ENCODE measurements around the gene TIMMDC1. TPM values are rescaled to one million over a fixed set of nuclear protein-coding genes. Genes with fewer than 3 reads are reported as not detected.
A peak's percentile ranks its signal among the peaks of the same experiment; 100 is the strongest.

TIMMDC1 gene
- total and polyA plus RNA-seq, 2 of the 13 experiments (the other 11 are each of a cell fraction or from before 2014, with no cell fraction given), result 50.0 to 77.8 TPM

DNA sequence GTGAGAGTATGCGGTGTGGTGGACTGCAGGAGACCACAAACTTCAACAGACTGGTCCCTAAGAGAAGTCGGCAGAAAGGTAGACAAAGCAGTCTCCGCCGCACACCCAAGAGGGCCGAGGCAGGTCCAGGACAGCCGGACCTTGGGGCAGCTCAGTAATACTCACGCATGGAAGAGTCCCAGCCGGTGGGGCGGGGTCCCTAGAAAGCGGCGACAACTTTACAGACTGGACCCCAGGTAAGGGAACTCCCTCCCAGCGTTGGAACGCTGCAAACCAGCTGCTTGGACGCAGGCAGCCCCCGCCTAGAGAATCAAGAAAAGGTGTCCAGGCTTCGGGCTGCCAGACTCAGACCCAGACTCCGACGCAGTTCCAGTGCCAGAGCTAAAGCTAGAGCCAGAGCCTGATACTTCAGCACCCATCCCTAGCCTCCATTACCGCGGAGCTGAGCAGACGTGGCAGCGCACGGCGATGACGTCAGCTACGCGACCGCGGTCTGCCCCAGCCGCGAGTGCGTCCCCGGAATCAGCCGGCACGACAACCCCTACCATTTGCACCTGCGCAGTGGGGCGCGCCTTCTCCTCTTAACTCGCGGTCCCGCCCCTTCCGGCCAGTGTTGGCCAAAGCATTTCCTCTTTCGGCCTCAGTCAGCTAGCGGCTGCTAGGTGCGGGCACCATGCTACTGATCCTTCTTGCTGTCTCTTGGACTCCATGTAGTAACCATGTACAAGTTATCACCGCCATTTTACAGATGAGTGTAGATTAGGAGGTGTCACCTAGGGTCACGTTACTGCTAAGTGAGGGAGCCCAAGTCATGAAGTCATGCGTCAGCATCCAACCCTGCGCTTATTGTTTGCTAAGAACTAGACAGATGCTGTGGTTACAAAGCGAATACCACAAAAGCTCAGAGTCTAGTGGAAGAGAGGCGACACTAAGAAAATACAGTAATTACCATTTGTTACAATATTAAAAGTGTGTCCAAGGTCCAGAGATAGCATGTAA is 34.9 kb upstream of the TIMMDC1 start, which contains the start of gene TMEM39A (continued):
- TF ChIP-seq, protein P1, sequence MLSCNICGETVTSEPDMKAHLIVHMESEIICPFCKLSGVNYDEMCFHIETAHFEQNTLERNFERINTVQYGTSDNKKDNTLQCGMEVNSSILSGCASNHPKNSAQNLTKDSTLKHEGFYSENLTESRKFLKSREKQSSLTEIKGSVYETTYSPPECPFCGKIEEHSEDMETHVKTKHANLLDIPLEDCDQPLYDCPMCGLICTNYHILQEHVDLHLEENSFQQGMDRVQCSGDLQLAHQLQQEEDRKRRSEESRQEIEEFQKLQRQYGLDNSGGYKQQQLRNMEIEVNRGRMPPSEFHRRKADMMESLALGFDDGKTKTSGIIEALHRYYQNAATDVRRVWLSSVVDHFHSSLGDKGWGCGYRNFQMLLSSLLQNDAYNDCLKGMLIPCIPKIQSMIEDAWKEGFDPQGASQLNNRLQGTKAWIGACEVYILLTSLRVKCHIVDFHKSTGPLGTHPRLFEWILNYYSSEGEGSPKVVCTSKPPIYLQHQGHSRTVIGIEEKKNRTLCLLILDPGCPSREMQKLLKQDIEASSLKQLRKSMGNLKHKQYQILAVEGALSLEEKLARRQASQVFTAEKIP (CRISPR knock-in tag; IDR thresholded peaks at IDR 0.05; ENCODE audit: borderline replicate concordance), result no peak
- 0 out of 2 replicates have a peak, but pooled peaks have one; percentile 18 for TF ChIP-seq ZNF607 (CRISPR knock-in tag; IDR thresholded peaks at IDR 0.05; ENCODE audit: borderline replicate concordance)
- TF ChIP-seq KDM5B (CRISPR knock-in tag; IDR thresholded peaks at IDR 0.05; ENCODE audit: borderline replicate concordance), result peak; percentile 86; the same call in 1 of the 2 replicates
- no peak for TF ChIP-seq RAD51 (IDR thresholded peaks at IDR 0.05; ENCODE audit: borderline replicate concordance)
- TF ChIP-seq, protein P2, sequence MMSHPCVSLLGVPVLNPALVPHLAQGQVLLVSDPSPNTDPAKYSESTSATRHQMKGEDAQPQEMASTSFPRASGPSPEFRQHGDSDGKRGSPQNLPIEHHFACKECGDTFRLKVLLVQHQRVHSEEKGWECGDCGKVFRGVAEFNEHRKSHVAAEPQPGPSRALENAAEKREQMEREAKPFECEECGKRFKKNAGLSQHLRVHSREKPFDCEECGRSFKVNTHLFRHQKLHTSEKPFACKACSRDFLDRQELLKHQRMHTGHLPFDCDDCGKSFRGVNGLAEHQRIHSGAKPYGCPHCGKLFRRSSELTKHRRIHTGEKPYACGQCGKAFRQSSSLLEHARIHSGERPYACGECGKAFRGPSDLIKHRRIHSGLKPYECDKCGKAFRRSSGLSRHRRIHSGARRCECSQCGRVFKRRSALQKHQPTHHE (CRISPR knock-in tag; IDR thresholded peaks at IDR 0.05; ENCODE audit: borderline replicate concordance), result no peak; the same call in 1 of the 2 replicates
- TF ChIP-seq GZF1 (CRISPR knock-in tag; IDR thresholded peaks at IDR 0.05), result no peak
- TF ChIP-seq, protein P3, sequence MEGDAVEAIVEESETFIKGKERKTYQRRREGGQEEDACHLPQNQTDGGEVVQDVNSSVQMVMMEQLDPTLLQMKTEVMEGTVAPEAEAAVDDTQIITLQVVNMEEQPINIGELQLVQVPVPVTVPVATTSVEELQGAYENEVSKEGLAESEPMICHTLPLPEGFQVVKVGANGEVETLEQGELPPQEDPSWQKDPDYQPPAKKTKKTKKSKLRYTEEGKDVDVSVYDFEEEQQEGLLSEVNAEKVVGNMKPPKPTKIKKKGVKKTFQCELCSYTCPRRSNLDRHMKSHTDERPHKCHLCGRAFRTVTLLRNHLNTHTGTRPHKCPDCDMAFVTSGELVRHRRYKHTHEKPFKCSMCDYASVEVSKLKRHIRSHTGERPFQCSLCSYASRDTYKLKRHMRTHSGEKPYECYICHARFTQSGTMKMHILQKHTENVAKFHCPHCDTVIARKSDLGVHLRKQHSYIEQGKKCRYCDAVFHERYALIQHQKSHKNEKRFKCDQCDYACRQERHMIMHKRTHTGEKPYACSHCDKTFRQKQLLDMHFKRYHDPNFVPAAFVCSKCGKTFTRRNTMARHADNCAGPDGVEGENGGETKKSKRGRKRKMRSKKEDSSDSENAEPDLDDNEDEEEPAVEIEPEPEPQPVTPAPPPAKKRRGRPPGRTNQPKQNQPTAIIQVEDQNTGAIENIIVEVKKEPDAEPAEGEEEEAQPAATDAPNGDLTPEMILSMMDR (CRISPR knock-in tag; IDR thresholded peaks at IDR 0.05), result no peak
- peak; percentile 33; the same call in 1 of the 2 replicates for TF ChIP-seq NFYC (CRISPR knock-in tag; IDR thresholded peaks at IDR 0.05)
- no peak for TF ChIP-seq SMARCC2 (IDR thresholded peaks at IDR 0.05)
- TF ChIP-seq, protein P4, sequence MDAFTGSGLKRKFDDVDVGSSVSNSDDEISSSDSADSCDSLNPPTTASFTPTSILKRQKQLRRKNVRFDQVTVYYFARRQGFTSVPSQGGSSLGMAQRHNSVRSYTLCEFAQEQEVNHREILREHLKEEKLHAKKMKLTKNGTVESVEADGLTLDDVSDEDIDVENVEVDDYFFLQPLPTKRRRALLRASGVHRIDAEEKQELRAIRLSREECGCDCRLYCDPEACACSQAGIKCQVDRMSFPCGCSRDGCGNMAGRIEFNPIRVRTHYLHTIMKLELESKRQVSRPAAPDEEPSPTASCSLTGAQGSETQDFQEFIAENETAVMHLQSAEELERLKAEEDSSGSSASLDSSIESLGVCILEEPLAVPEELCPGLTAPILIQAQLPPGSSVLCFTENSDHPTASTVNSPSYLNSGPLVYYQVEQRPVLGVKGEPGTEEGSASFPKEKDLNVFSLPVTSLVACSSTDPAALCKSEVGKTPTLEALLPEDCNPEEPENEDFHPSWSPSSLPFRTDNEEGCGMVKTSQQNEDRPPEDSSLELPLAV (CRISPR knock-in tag; conservative IDR thresholded peaks at IDR 0.05; ENCODE audit: low read depth), result no peak
- 0 out of 2 replicates have a peak, but pooled peaks have one; percentile 28 for TF ChIP-seq HNRNPL (IDR thresholded peaks at IDR 0.05; ENCODE audit: low read depth, low read length)
- TF ChIP-seq, protein P5, sequence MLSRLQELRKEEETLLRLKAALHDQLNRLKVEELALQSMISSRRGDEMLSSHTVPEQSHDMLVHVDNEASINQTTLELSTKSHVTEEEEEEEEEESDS (CRISPR knock-in tag; IDR thresholded peaks at IDR 0.05; ENCODE audit: borderline replicate concordance), result peak; percentile 83; the same call in 1 of the 2 replicates
- TF ChIP-seq ZNF790 (CRISPR knock-in tag; IDR thresholded peaks at IDR 0.05; ENCODE audit: borderline replicate concordance), result no peak
- TF ChIP-seq, protein P6, sequence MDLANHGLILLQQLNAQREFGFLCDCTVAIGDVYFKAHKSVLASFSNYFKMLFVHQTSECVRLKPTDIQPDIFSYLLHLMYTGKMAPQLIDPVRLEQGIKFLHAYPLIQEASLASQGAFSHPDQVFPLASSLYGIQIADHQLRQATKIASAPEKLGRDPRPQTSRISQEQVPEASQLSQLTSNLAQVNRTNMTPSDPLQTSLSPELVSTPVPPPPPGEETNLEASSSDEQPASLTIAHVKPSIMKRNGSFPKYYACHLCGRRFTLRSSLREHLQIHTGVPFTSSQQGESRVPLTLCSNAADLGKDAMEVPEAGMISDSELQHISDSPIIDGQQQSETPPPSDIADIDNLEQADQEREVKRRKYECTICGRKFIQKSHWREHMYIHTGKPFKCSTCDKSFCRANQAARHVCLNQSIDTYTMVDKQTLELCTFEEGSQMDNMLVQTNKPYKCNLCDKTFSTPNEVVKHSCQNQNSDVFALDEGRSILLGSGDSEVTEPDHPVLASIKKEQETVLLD (CRISPR knock-in tag; IDR thresholded peaks at IDR 0.05; ENCODE audit: low read depth), result peak; percentile 56; the same call in 1 of the 2 replicates
- TF ChIP-seq, protein P7, sequence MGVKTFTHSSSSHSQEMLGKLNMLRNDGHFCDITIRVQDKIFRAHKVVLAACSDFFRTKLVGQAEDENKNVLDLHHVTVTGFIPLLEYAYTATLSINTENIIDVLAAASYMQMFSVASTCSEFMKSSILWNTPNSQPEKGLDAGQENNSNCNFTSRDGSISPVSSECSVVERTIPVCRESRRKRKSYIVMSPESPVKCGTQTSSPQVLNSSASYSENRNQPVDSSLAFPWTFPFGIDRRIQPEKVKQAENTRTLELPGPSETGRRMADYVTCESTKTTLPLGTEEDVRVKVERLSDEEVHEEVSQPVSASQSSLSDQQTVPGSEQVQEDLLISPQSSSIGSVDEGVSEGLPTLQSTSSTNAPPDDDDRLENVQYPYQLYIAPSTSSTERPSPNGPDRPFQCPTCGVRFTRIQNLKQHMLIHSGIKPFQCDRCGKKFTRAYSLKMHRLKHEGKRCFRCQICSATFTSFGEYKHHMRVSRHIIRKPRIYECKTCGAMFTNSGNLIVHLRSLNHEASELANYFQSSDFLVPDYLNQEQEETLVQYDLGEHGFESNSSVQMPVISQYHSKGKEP (CRISPR knock-in tag; IDR thresholded peaks at IDR 0.05), result no peak
- TF ChIP-seq ZNF468 (CRISPR knock-in tag; IDR thresholded peaks at IDR 0.05), result 0 out of 2 replicates have a peak, but pooled peaks have one; percentile 44
- peak; percentile 41; the same call in 1 of the 2 replicates for TF ChIP-seq SIX4 (CRISPR knock-in tag; IDR thresholded peaks at IDR 0.05)

Data from HepG2 (cell line).